ENCODE results near the gene RNF126.

DNA sequence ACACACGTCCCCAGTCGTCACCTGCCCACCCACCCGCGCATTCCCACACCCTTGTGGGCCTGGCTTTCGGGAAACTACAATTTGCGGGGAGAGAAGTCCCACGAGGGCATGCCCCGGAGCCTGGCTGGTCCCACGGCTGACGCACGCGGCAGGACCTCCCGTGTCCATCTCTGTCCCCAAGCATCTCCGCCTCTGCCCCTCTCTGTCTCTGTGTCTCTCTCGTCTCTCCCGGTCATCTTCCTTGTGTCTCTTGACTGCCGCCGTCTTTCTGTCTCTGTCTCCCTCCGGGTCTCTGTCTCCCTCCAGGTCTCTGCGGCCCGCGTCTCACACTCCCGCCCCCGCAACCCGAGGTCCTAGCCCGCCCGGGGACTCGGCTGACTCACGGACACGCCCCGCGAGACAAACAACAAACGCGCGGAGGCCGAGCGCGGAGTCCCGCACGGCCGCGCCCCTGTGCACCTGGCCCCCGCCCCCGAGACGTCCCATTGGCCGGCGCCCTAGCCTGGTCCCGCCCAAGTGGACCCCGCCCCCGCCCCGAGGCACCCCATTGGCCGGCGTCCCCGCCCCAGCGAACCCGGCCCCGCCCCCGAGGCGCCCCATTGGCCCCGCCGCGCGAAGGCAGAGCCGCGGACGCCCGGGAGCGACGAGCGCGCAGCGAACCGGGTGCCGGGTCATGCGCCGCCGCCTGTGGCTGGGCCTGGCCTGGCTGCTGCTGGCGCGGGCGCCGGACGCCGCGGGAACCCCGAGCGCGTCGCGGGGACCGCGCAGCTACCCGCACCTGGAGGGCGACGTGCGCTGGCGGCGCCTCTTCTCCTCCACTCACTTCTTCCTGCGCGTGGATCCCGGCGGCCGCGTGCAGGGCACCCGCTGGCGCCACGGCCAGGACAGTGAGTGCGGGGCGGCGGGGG lies 23.5 kb downstream of the RNF126 start, which contains the start of gene FGF22:
- TF ChIP-seq, protein P1, sequence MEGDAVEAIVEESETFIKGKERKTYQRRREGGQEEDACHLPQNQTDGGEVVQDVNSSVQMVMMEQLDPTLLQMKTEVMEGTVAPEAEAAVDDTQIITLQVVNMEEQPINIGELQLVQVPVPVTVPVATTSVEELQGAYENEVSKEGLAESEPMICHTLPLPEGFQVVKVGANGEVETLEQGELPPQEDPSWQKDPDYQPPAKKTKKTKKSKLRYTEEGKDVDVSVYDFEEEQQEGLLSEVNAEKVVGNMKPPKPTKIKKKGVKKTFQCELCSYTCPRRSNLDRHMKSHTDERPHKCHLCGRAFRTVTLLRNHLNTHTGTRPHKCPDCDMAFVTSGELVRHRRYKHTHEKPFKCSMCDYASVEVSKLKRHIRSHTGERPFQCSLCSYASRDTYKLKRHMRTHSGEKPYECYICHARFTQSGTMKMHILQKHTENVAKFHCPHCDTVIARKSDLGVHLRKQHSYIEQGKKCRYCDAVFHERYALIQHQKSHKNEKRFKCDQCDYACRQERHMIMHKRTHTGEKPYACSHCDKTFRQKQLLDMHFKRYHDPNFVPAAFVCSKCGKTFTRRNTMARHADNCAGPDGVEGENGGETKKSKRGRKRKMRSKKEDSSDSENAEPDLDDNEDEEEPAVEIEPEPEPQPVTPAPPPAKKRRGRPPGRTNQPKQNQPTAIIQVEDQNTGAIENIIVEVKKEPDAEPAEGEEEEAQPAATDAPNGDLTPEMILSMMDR (optimal IDR thresholded peaks at IDR 0.05 in 1 of 3, IDR thresholded peaks at IDR 0.05 in 1 of 3, conservative IDR thresholded peaks at IDR 0.05 in 1 of 3; ENCODE audit: extremely low read depth in 1 of 3, insufficient read depth in 2 of 3, low read length in 3 of 3), result no peak
- TF ChIP-seq EZH2 (IDR thresholded peaks at IDR 0.05; ENCODE audit: low read length), result no peak
